ENCODE results near the gene VEPH1. TPM values are rescaled to one million over a fixed set of nuclear protein-coding genes. Genes with fewer than 3 reads are reported as not detected.

Gene VEPH1
- total and polyA plus RNA-seq, 9 of the 15 experiments (the other 6 are each of a cell fraction or from before 2014, with no cell fraction given) = 4.5 to 15.6 (median 5.8) TPM

DNA sequence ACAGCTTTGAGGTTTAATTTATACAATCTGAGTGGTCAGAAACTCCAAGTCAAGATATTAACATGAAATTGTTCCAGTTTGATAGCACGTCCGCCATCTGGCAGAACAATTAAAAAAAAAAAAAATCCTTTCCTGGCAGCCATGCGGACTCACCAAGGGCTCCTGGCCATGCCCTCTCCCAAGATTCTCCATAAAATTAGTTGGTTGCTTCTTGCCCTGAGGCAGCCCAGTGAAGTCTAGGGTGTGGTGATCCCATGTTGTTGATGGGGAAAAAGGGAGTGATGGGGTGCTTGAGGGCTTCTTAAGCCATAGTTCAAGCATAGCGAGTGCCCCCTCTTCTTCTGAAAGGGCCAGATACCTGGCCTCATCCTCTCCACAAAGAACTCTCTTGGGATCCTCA lies 261.6 kb downstream of the VEPH1 start (continued):
- no peak for TF ChIP-seq PRDM10 (IDR thresholded peaks at IDR 0.05; ENCODE audit: partially characterized antibody)
- TF ChIP-seq, protein P1, sequence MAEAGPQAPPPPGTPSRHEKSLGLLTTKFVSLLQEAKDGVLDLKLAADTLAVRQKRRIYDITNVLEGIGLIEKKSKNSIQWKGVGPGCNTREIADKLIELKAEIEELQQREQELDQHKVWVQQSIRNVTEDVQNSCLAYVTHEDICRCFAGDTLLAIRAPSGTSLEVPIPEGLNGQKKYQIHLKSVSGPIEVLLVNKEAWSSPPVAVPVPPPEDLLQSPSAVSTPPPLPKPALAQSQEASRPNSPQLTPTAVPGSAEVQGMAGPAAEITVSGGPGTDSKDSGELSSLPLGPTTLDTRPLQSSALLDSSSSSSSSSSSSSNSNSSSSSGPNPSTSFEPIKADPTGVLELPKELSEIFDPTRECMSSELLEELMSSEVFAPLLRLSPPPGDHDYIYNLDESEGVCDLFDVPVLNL (CRISPR knock-in tag; IDR thresholded peaks at IDR 0.05; ENCODE audit: low read depth) = no peak
- no peak for TF ChIP-seq KDM5B (IDR thresholded peaks at IDR 0.05; ENCODE audit: insufficient replicate concordance, low read depth, low read length)
- TF ChIP-seq CSDE1 (IDR thresholded peaks at IDR 0.05) = no peak

DNA sequence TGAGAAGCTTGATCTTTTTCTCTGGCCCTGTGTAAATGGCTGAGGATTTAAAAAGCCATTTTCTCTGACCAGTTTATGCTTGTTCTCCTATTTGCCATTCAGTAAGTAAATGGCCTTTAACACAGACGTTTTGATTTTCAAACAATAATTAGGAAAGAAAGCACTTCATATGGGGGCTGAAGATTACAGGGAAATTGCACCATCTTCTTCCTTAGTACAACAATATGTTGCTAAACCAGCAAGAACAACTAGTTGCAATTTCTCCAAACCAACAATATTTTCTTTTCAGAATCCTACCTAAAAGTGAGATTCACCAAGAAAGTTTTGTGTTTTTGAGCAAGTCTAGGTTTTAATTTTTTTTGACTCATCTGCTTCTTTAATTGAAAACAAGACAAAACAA lies 262.8 kb downstream of the VEPH1 start:
- DNase-seq (ENCODE audit: extremely low read depth in 1 of 4, low spot score in 3 of 4) (no peak), ATAC-seq (no peak), FAIRE-seq (no peak)
- no peak overlapping the region for H3K9ac ChIP-seq (ENCODE audit: insufficient read depth in 1 of 2, low read depth in 2 of 2, low read length in 2 of 2)
- no peak overlapping the region for H2AFZ ChIP-seq (ENCODE audit: low read depth, low read length)
- intact Hi-C loops (cut with micrococcal nuclease) (no loop called here), in situ Hi-C loops (cut with MboI) (no loop called here)
- no peak overlapping the region for H3K4me2 ChIP-seq (ENCODE audit: insufficient read depth, low read length)
- H3K27me3 ChIP-seq (ENCODE audit: control insufficient read depth in 2 of 2, insufficient read depth in 2 of 2, low read length in 2 of 2) = no peaks in the 10 kb centered on the region
- no TSS peak for BruUV-seq (replicated peaks)
- no peaks in the 10 kb centered on the region for H3K36me3 ChIP-seq (ENCODE audit: control insufficient read depth, insufficient read depth, low read length)
- H3K9me1 ChIP-seq (ENCODE audit: control insufficient read depth, insufficient read depth, low read length) = no peaks in the 10 kb centered on the region
- ChIA-PET POLR2A (interaction anchor here (0.7 kb wide), 1 partner anchor 162 kb away, joined by 3 read pairs; no protein-coding TSS in a partner anchor), CTCF (ENCODE audit: low intra/inter-chr PET ratio) (no interaction called here)
- no peaks in the 10 kb centered on the region for H4K20me1 ChIP-seq (replicated peaks; ENCODE audit: control insufficient read depth, insufficient read depth, low read length)
- 0% methylated on average over 1 of the region's 1 CpG for WGBS (ENCODE audit: insufficient coverage, low coverage, missing lambda C conversion rate)
- H3K4me1 ChIP-seq (replicated peaks in 1 of 2; ENCODE audit: control insufficient read depth in 2 of 2, insufficient read depth in 2 of 2, low read length in 2 of 2) = no peaks in the 10 kb centered on the region
- H3K9me3 ChIP-seq (replicated peaks; ENCODE audit: control insufficient read depth, insufficient read depth, low read depth, low read length) = no peaks in the 10 kb centered on the region
- no peak overlapping the region for H3K27ac ChIP-seq (ENCODE audit: extremely low read depth, low read depth, low read length)
- no peak overlapping the region for H3K4me3 ChIP-seq
- H3K79me2 ChIP-seq (ENCODE audit: control insufficient read depth, insufficient read depth, low read length) = no peaks in the 10 kb centered on the region
- TF ChIP-seq SP2 (IDR thresholded peaks at IDR 0.05; ENCODE audit: extremely low read depth, low read depth, low read length, poor library complexity, severe bottlenecking) = no peak
- TF ChIP-seq GABPA (tag; conservative IDR thresholded peaks at IDR 0.05; ENCODE audit: low read depth) = peak; percentile 36; the same call in 1 of the 2 replicates
- no peak for TF ChIP-seq ZKSCAN1 (IDR thresholded peaks at IDR 0.05; ENCODE audit: low read depth, low read length)
- no peak for TF ChIP-seq NCOA2 (IDR thresholded peaks at IDR 0.05; ENCODE audit: partially characterized antibody in 2 of 2)
- TF ChIP-seq ZNF175 (CRISPR knock-in tag; IDR thresholded peaks at IDR 0.05; ENCODE audit: low read depth) = peak; percentile 64
- TF ChIP-seq CEBPG (CRISPR knock-in tag; IDR thresholded peaks at IDR 0.05) = no peak
- TF ChIP-seq CEBPG (tag; conservative IDR thresholded peaks at IDR 0.05 in 1 of 2, IDR thresholded peaks at IDR 0.05 in 1 of 2) = peak in 1 of 2 experiments; percentile 87; a peak in 2 of 4 replicates
- TF ChIP-seq THRA (IDR thresholded peaks at IDR 0.05) = no peak
- 0 out of 2 replicates have a peak, but pooled peaks have one; percentile 15 for TF ChIP-seq ATF4 (CRISPR knock-in tag; IDR thresholded peaks at IDR 0.05)
